A549 (cell line): Measurements from ENCODE around the gene SMIM44. TPM values are rescaled to one million over a fixed set of nuclear protein-coding genes. Genes with fewer than 3 reads are reported as not detected.

Experiments used
- ATAC-seq, 2 experiments: fragments of 200-7000 bp in 1 of 2; fragments of >200 bp in 1 of 2; cut with Nextera tagmentation in 1 of 2; cut with Tn5 transposase in 1 of 2; 3 replicates each; pipeline versions ENCODE4 v1.8.0 to v1.9.1; 2018 to 2020; ENCODE audit warnings: mild to moderate bottlenecking in 1 of 2, moderate library complexity in 1 of 2
- CTCF ChIA-PET: fragments of 300-600 bp; sonication (Branson Sonifier 250); formaldehyde crosslinking; extraction: SDS; loops from one replicate; lab custom pipeline; 2021; ENCODE audit warnings: antibody characterized with exemption, inconsistent platforms; lab: Yijun Ruan, JAX
- POLR2A ChIA-PET: fragments of 350-600 bp; formaldehyde crosslinking; extraction: SDS; loops from one replicate; lab custom pipeline; 2021; ENCODE audit warnings: antibody characterized with exemption, inconsistent platforms; lab: Yijun Ruan, JAX
- DNase-seq, 2 experiments: peaks; one replicate each; pipeline versions ENCODE4 v3.0.0 to v3.0.0-alpha.2; 2011 to 2016; ENCODE audit warnings: low read depth in 1 of 2, low spot score in 1 of 2
- FAIRE-seq: peaks from 2 replicates; lab custom pipeline; 2011; peaks lifted over from hg19 to GRCh38; lab: Jason Lieb, UNC
- H3K27ac ChIP-seq, 2 experiments: fragments of >200 bp; sonication (Bioruptor Twin); formaldehyde crosslinking; 3 replicates each; pipeline ENCODE4 v1.5.1; 2016 to 2017
- H3K4me1 ChIP-seq: fragments of >200 bp; sonication (Bioruptor Twin); formaldehyde crosslinking; 3 replicates; pipeline ENCODE4 v1.6.1; 2016
- H3K4me2 ChIP-seq: fragments of >200 bp; sonication (Bioruptor Twin); formaldehyde crosslinking; 3 replicates; pipeline ENCODE4 v1.6.1; 2016
- H3K4me3 ChIP-seq: fragments of >200 bp; sonication (Bioruptor Twin); formaldehyde crosslinking; 3 replicates; pipeline ENCODE4 v1.5.1; 2016
- H3K9me3 ChIP-seq: fragments of >200 bp; sonication (Bioruptor Twin); formaldehyde crosslinking; 3 replicates; pipeline ENCODE4 v1.6.1; 2016
- EHMT2 ChIP-seq: fragments of 200-600 bp; sonication (generic); IDR thresholded peaks from 2 replicates; pipeline ENCODE4 v1.6.1; 2016; ENCODE audit warnings: antibody characterized with exemption, low read depth, mild to moderate bottlenecking, moderate library complexity
- FOSL2 ChIP-seq, 2 experiments: fragments of 450-650 bp in 1 of 2; fragments of >200 bp in 1 of 2; sonication (Bioruptor Twin) in 1 of 2; formaldehyde crosslinking; IDR thresholded peaks; 2 replicates each; pipeline versions ENCODE4 v1.5.0 to v1.6.1; 2016 to 2020; ENCODE audit warnings: mild to moderate bottlenecking in 1 of 2, moderate library complexity in 1 of 2
- HOXA7 ChIP-seq: fragments of 250-450 bp; sonication (Bioruptor Pico); IDR thresholded peaks from 2 replicates; pipeline ENCODE4 v1.5.0; 2020; ENCODE audit warnings: mild to moderate bottlenecking, moderate library complexity
- RAD21 ChIP-seq, 2 experiments: fragments of >200 bp in 1 of 2; sonication (Bioruptor Twin) in 1 of 2; formaldehyde crosslinking in 1 of 2; IDR thresholded peaks in 1 of 2; conservative IDR thresholded peaks in 1 of 2; 2 replicates in 1 of 2; 3 replicates in 1 of 2; pipeline ENCODE4 v1.6.1; 2012 to 2018; ENCODE audit warnings: inconsistent platforms in 1 of 2
- SMC3 ChIP-seq: fragments of >200 bp; sonication (Bioruptor Twin); formaldehyde crosslinking; IDR thresholded peaks from 3 replicates; pipeline ENCODE4 v1.6.1; 2018; ENCODE audit warnings: inconsistent platforms
- ZFP36 ChIP-seq: fragments of 450-650 bp; IDR thresholded peaks from 2 replicates; pipeline ENCODE4 v1.6.1; 2014; ENCODE audit warnings: borderline replicate concordance; ENCODE audit not compliant: partially characterized antibody
- WGBS: methylation state at CpG from one replicate; pipeline ENCODE4 v1.1.6; 2017; ENCODE audit errors: missing lambda C conversion rate; 5-methylcytosine and 5-hydroxymethylcytosine counted together
- polyA plus RNA-seq, 4 experiments: library from polyadenylated mRNA; depleted of rRNA in 3 of 4; stranded (reverse); fragments of >200 nt; fragmentation: RNase III in 1 of 4; extraction: RNeasy Plus Mini Kit Qiagen cat#74134 plus additional on column Dnase treatment in 1 of 4; gene quantifications; 2 replicates in 3 of 4; 3 replicates in 1 of 4; pipeline ENCODE4 v1.2.3, GENCODE V29; 2011 to 2017
- TF ChIP-seq, protein P1 (sequence below): IDR thresholded peaks from 2 replicates; pipeline ENCODE4 v1.6.1; 2012; ENCODE audit warnings: low read depth, borderline replicate concordance
- TF ChIP-seq, protein P2 (sequence below): fragments of 450-650 bp; IDR thresholded peaks from 2 replicates; pipeline ENCODE4 v1.6.1; 2014; ENCODE audit warnings: antibody characterized with exemption
- TF ChIP-seq, protein P3 (sequence below): fragments of 250-450 bp; sonication (Bioruptor Pico); IDR thresholded peaks from 2 replicates; pipeline ENCODE4 v1.5.0; 2020; ENCODE audit warnings: low read depth, mild to moderate bottlenecking, moderate library complexity
- TF ChIP-seq, protein P4 (sequence below): fragments of >200 bp; sonication (Bioruptor Twin); formaldehyde crosslinking; IDR thresholded peaks from 3 replicates; pipeline ENCODE4 v1.5.1; 2016

SMIM44 gene
- polyA plus RNA-seq, 2 of the 4 experiments (the other 2 are of a cell fraction): not detected

DNA sequence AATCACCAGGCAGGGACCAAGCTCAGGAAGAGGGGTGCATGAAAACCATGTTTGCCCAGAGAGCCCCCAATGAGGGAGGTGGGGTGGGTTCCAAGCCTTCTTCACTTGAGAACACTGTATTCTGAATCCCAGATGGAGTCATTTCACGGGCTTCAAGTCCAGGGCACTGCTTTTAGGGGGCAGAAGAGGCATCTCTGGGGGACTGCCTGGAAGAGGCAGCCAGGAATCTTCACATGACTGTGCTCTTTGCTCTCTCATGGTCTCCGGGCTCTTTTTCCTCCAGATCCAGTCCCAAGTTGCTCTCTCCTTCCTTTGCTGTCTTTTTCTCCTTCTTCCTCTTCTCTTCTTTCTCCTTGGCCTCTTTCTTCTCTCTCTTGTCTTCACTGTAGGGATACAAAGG is 8.6 kb downstream of the SMIM44 start:
- WGBS: 43% methylated on average over 2 of the region's 2 CpGs
- ATAC-seq: no peak
- no peak for TF ChIP-seq RAD21 (conservative IDR thresholded peaks at IDR 0.05 in 1 of 2, IDR thresholded peaks at IDR 0.05 in 1 of 2)
- TF ChIP-seq, protein P1, sequence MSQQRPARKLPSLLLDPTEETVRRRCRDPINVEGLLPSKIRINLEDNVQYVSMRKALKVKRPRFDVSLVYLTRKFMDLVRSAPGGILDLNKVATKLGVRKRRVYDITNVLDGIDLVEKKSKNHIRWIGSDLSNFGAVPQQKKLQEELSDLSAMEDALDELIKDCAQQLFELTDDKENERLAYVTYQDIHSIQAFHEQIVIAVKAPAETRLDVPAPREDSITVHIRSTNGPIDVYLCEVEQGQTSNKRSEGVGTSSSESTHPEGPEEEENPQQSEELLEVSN: no peak
- TF ChIP-seq ZFP36: peak; percentile 70
- no peak overlapping the region for H3K27ac ChIP-seq
- no peak for FAIRE-seq
- CTCF ChIA-PET: interaction anchor here (1.4 to 6.7 kb wide), 7 partner anchors 9 to 147 kb away, joined by 3 to 78 read pairs (median 10); partner anchors contain the start of gene SMIM44
- no peak for DNase-seq
- peaks cover 16% of the 10 kb centered on the region; the same call in 2 of the 3 replicates for H3K4me1 ChIP-seq
- POLR2A ChIA-PET: no interaction called here
- no peak overlapping the region for H3K4me3 ChIP-seq
- no peak overlapping the region for H3K4me2 ChIP-seq
- no peaks in the 10 kb centered on the region for H3K9me3 ChIP-seq

DNA sequence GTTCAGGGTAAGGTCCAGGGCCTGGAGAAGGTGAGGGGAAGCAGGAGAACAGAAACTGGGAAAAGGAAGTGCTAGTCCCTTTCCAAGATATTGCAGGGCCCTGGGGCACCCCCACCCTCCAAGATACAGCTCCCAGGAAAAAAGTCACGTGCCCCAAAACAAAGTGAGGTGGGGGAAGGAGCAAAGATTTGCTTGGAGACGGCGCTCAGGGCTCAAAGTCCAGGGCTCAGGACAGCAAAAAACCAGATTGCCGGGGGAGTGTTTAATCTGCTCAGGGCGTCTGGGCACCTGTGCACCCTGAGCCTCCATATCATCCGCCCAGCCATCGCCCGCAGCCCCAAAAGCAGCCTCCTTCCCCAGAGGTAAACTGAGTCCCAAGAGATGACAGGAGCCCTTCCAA is 9.2 kb downstream of the SMIM44 start:
- Histone ChIP-seq H3K9me3 (no peaks in the 10 kb centered on the region), H3K4me3 (no peak overlapping the region), H3K4me1 (peaks cover 16% of the 10 kb centered on the region; the same call in 2 of the 3 replicates), H3K27ac (peak overlapping the region in 1 of 2 experiments; percentile 1; a peak in 1 of 6 replicates), H3K4me2 (peak overlapping the region; percentile 32)
- CTCF ChIA-PET: interaction anchor here (0.8 to 6.7 kb wide), 11 partner anchors 10 to 180 kb away, joined by 3 to 78 read pairs (median 6); partner anchors contain the start of gene SMIM44
- FAIRE-seq (no peak), DNase-seq (no peak), ATAC-seq (no peak)
- 43% methylated on average over 8 of the region's 8 CpGs for WGBS
- POLR2A ChIA-PET: no interaction called here
- TF ChIP-seq HOXA7 (CRISPR knock-in tag) (no peak), EHMT2 (no peak)
- TF ChIP-seq, protein P2, sequence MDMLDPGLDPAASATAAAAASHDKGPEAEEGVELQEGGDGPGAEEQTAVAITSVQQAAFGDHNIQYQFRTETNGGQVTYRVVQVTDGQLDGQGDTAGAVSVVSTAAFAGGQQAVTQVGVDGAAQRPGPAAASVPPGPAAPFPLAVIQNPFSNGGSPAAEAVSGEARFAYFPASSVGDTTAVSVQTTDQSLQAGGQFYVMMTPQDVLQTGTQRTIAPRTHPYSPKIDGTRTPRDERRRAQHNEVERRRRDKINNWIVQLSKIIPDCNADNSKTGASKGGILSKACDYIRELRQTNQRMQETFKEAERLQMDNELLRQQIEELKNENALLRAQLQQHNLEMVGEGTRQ: peak; percentile 45; the same call in 1 of the 2 replicates
- TF ChIP-seq, protein P3, sequence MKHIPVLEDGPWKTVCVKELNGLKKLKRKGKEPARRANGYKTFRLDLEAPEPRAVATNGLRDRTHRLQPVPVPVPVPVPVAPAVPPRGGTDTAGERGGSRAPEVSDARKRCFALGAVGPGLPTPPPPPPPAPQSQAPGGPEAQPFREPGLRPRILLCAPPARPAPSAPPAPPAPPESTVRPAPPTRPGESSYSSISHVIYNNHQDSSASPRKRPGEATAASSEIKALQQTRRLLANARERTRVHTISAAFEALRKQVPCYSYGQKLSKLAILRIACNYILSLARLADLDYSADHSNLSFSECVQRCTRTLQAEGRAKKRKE (CRISPR knock-in tag): no peak

DNA sequence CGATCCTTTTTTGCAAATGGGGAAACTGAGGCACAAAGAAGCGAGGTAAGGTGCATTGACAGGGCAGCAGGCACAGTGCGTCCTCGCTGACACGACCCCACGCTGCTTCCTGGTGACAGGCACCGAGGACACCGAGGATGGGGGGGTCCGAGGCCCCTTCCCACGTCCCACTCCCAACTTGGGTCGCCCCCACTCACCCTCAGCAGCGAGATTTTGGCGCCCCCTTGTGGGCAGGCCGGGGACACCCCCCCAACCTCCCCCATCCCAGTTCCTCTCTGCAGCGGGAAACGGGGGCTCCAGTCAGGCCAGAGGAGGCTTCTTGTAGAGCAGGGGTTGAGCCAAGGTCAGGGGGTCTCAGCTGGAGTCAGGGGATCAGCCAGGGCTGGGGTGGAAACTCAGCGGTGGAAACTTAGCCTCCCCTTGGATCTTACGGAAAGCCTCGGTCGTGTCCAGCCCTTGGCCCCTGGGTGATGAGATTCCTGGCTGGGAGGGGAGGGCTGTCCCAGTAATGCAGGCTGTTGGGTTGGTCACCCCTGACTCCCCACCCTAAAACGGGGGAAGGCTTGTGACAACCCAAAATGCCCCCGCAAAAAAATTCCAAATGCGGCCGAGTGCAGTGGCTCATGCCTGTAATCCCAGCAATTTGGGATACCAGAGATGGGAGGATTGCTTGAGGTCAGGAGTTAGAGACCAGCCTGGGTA is 11.1 kb downstream of the SMIM44 start:
- ChIA-PET POLR2A (no interaction called here), CTCF (interaction anchor here (0.6 to 6.7 kb wide), 43 partner anchors 8 to 286 kb away, joined by 3 to 78 read pairs (median 5); partner anchors contain the start of gene SMIM44)
- 36% methylated on average over 12 of the region's 24 CpGs for WGBS
- Histone ChIP-seq H3K4me3 (no peak overlapping the region), H3K9me3 (peaks cover 10% of the 10 kb centered on the region; the same call in 1 of the 3 replicates), H3K4me2 (peak overlapping the region; percentile 47), H3K4me1 (peaks cover 16% of the 10 kb centered on the region; the same call in 2 of the 3 replicates), H3K27ac (peak overlapping the region; percentile 52 to 63; a peak in 3 of 6 replicates)
- no peak for FAIRE-seq
- peak; percentile 31 to 58; a peak in 4 of 6 replicates for ATAC-seq
- TF ChIP-seq SMC3: peak; percentile 73
- TF ChIP-seq RAD21 (conservative IDR thresholded peaks at IDR 0.05 in 1 of 2, IDR thresholded peaks at IDR 0.05 in 1 of 2): peak; percentile 76 to 81
- no peak for TF ChIP-seq FOSL2 (IDR thresholded peaks at IDR 0.05)
- TF ChIP-seq FOSL2 (CRISPR knock-in tag; IDR thresholded peaks at IDR 0.05): no peak
- TF ChIP-seq, protein P4, sequence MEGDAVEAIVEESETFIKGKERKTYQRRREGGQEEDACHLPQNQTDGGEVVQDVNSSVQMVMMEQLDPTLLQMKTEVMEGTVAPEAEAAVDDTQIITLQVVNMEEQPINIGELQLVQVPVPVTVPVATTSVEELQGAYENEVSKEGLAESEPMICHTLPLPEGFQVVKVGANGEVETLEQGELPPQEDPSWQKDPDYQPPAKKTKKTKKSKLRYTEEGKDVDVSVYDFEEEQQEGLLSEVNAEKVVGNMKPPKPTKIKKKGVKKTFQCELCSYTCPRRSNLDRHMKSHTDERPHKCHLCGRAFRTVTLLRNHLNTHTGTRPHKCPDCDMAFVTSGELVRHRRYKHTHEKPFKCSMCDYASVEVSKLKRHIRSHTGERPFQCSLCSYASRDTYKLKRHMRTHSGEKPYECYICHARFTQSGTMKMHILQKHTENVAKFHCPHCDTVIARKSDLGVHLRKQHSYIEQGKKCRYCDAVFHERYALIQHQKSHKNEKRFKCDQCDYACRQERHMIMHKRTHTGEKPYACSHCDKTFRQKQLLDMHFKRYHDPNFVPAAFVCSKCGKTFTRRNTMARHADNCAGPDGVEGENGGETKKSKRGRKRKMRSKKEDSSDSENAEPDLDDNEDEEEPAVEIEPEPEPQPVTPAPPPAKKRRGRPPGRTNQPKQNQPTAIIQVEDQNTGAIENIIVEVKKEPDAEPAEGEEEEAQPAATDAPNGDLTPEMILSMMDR: peak; percentile 68
- DNase-seq: no peak
